Activated T-helper 9 cell treated with anti-CD3 and anti-CD28 coated beads, Interleukin-2, amount 50 U/mL, for 16 hours (primary cell): ENCODE measurements around the gene SPTA1.

Experiments
- DNase-seq: peaks from one replicate; pipeline ENCODE4 v3.0.0-alpha.2; 2020; ENCODE audit warnings: low read depth

Gene SPTA1

GRCh38 chr1:158685085-158685484 is 1.4 kb downstream of the SPTA1 start:
- no peak for DNase-seq

DNA sequence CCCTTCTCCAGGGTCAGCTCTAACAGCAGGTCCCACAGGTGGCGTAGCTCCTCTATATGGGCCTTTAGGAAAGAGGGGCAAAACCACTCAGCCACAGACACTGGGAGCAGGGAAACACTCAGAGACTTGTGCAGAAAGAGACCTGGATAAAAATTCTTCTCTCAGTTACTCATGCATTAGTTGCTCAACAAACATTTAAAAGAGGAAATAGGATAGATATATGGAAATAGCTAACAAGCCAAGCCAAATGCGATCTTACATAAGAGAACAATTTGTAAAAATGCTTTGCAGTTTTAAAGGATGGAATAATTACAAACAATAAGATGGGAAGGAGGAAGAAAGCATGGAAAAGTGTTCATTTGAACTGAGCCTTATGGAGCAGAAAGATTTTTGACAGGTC is 4.9 kb downstream of the SPTA1 start:
- DNase-seq, result no peak

DNA sequence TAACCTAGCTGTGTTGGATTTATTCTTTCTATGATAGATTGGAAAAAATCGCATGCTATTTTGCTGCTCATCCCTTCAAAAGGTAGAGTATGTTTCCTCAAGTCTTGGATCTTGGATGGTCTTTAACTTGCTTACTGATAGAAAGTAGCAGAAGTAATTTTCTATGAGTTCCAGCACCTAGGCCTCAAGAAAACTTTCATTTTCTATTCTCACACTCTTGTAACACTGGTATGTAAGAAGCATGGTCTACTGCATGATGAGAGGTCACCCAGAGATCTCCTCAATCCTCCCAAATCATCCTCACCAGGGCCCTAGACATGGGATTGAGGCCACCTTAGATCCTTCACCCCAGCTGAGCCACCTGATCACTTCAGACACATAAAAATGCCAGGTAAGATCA is 7.2 kb downstream of the SPTA1 start:
- no peak for DNase-seq

DNA sequence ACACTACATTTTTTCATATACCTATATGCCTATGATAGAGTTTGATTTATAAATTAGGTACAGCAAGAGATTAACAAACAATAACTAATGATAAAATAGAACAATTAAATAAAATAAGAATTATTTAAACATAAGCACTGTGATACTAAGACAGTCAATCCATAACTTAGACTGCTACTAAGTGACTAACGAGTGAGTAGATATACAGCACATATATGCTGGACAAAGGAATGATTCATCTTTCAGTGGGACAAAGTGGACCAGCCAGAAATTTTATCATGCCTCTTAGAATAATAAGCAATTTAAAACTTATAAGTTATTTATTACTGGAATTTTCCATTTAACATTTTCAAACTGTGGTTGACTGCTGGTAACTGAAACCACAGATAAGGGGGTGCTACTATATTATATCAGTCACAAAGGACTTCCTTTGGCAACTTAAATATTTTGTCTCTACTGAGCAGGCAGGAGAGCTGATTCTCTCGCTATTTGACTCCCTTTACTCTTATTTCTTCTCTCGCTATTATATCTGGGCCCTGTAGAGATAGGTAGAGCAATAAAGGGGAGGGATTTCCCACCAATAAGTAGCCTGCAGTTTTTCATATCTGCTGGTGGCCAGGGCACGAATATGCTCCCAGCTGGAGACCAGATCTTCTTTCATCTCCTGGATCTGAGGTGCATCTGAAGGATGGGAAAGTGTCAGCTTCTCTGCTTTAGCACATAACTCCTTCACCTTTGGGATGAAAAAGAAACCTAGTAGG is 10.8 kb downstream of the SPTA1 start:
- no peak for DNase-seq

DNA sequence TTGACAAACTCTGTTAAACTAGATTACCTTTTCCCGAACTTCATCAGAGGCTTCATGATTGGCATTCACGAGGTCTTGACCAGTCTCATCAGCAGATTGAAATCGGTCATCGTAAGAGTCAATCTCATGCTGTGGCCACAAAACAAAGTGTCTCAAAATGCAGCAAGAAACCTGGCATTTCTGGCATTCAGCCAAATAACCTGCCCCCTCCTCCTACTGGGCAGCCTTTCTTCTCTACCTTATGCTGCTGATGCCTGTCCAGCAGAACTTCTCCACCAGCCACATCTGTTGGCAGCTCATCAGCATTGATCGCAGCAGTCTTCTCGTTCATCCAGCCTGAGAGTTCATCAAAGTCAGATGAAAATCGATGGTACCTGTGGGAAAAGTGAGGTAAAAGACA is 12.2 kb downstream of the SPTA1 start:
- DNase-seq, result no peak

- no peak for DNase-seq
Observed at GRCh38 chr1:158666037-158666436, 20.5 kb downstream of the SPTA1 start.

DNA sequence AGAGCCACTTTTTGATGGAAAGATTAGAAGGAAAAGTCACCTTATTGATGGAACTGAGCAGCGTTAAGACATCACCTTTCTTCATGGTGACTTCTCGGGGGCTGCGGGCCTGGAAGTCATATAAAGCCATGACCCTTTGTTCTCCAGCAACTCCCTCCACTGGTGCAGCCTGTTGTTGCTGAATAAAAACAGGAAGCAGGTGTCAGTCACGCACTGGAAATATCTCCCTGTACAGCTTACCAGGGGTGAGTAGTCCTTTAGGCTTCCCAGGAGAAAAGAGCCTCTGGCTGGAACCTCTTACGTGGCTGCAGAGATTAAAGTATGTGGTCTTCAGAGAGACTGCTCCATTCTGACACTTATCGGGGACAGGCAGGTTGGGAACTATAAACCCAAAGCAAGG is 31.9 kb downstream of the SPTA1 start:
- DNase-seq, result no peak

DNA sequence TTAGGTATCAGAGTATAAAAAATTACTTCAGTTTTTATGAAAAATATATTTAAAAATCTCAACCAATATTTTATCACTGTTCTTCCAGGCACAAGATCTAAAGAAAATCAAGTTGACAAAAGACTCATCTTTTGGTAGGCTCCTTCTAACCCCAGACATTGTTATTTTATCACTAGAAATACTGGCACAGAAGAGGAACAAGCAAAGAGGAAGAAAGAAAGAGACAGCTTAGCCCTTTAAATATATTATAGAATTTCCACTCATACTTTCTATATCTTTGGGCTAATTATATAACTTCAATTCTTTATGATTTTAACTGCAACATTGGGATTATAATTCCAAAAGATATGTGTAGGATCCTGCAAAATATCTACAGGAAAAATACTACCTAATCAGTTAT is 32.4 kb downstream of the SPTA1 start:
- no peak for DNase-seq

DNA sequence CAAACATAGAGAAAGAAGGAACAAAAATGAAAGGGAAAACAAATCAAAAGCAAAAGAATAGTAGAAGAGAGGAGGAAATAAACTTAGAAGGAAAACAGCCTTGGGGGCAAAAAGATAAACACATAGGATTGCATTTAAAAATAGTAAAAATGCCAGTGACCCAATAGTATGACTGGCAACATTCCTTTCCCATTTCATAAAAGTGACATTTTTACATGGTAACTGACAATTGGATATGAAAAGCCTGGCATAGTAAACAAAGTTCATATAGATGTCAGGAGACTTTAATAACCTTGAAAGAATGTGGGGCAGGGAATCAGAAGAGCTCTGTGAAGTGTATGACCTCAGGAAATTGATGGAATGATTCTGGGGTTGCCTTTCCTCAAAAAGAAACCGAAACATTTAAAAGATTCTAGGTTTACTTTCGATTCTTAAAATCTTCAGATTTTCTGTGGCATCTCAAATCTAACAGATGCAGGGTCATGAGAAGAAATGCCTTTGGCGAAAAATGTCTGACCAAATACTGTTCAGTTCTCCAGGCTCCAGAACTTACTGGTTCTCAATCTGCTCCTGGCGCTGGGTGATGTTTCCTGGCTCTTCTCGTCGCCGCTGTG is 33.7 kb downstream of the SPTA1 start:
- no peak for DNase-seq

- DNase-seq, result no peak
Observed at GRCh38 chr1:158649052-158649451, 37.5 kb downstream of the SPTA1 start.

GRCh38 chr1:158646465-158646864 is 40.0 kb downstream of the SPTA1 start:
- no peak for DNase-seq

GRCh38 chr1:158644449-158644848 is 42.1 kb downstream of the SPTA1 start:
- DNase-seq, result no peak

DNA sequence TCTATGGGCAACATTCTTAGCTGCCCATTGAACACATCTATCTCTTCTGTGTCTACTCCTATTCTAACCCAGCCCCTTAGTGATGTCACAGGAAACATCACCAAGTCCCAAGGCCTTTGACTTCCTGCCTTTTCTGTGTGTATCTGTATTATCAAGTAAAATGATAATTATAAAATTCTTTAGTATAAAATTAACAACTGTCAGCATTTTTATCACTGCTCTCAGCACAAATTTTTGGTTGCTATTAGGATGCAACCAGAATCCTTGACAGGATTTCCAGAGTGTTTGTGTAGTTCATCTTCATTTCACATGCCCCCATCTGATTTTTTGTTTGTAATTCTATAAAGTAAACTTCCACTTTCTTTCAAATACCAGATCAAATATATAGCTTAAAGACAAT is 47.6 kb downstream of the SPTA1 start:
- DNase-seq, result no peak

GRCh38 chr1:158638146-158638545 is 48.4 kb downstream of the SPTA1 start:
- DNase-seq, result no peak

- DNase-seq, result no peak
Observed at GRCh38 chr1:158613764-158614163, 72.8 kb downstream of the SPTA1 start.

DNA sequence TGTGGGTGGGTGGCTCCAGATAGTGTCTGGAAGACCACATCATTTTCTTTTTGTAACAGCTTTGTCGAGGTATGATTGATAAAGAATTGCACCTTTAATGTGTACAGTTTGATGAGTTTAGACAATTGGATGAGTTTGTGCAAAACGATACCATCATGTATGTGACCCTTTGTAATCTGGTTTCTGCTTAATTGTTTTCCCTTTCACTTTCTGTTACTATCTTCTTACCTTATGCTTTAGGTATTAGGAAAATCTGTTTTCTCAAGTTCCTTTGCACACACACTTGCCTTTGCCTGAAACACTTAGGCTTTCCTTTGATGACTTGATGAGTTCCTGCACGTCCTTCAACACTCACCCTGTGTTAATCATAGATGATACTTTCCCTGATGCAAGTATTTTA is 74.6 kb downstream of the SPTA1 start:
- no peak for DNase-seq

DNA sequence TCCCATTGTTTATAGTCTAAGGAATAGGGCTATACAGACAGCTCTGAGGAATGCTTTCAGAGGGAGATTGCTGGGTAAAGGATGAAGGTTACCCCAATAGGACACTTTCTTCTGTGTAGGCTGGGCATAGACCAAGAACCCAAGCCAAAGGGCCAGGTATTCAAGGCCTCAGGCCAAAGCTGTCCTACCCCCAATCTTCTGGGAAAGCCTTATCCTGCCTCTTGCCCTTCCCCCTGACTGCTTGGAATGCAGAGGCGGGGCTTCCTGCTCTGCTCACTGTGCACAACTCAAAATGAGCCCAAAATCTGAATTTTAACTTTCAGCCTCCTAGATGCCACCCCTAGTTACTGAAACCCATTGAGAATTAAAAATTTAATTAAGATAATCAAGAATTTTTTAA is 79.2 kb downstream of the SPTA1 start:
- no peak for DNase-seq

DNA sequence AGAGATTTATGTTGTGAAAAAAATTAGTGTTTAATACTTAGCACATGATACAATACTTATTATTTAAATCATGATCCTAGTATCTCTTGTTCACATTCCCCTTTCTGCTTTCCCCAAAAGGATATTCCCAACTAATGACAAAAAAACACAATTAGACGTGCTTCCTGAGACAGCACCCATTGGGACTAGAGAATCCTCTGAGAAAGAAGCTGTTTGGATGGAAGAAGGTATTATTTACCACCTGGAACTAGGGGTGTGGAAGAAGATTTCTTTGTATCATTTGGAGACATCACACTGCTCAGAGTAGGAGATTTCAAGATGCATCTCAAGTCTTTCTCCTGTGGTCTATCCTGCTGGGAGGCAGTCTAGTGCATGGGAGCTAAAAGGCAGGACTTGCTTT is 81.5 kb downstream of the SPTA1 start, which contains the start of gene OR10Z1:
TSS of gene OR10Z1 (plus strand) at position 301 of the 400 bp plus-strand sequence. CDS start 1,171 bp downstream, outside the sequence.
- DNase-seq, result no peak

GRCh38 chr1:158600735-158601134 is 85.8 kb downstream of the SPTA1 start:
- no peak for DNase-seq

DNA sequence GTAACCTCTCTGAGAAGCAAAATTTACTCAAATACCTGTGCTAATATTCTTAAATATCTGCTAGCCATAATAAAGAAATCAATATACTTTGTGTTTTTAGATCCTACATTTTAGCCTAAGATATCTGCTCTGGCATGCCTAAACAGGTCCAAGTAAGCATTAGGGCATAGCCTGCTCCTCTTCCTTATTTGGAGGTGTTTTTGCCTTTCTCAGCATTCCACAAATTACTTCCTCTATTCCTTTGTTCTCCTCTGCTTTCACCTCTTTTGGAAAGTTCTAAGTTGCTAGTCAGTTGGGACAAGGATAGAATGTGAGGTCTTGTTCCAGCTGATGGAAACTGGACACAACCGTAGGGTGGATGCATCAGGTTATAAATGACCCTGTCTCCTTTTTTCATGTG is 99.6 kb downstream of the SPTA1 start:
- no peak for DNase-seq

DNA sequence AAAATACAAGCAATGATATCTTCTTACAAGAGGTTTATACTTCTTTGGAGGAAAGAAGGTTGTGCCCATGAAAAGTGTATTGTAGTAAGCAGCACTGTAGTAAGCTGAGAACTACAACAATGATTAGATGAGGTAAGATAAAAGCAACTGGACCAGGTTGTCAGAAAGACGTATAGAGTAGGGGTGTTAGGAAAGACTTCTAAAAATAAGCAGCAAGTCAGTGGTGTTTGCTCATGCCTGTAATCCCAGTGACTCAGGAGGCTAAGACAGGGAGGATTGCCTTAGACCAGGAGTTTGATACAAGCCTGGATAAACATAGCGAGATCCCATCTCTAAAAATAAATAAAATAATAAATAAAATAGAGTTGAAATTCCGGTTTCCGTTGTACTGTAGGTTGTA is 102.6 kb downstream of the SPTA1 start:
- DNase-seq, result no peak

- no peak for DNase-seq
Observed at GRCh38 chr1:158579733-158580132, 106.8 kb downstream of the SPTA1 start, which contains the start of gene OR10X1. OR10X1 (minus strand) TSS chr1:158579899; CDS start chr1:158579899, 0 bp downstream.

DNA sequence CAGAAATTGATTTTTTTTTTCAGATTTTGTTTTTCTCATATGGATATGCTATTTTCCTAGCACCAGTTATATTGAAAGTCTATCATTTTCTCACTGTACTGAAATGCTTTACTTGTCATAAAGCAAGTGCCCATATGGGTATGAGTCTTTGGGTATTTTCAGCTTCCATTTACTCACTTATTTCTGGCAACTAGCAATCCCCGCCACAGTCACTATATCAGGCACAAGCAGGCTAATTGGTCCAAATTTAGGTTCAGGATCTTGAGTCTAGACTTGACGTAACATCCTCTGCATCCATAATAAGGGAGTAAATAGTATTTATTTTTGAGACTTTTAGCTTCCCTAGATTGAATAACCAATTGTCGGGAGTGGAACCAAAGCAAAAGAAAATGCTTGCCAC is 109.0 kb downstream of the SPTA1 start:
- DNase-seq, result no peak

DNA sequence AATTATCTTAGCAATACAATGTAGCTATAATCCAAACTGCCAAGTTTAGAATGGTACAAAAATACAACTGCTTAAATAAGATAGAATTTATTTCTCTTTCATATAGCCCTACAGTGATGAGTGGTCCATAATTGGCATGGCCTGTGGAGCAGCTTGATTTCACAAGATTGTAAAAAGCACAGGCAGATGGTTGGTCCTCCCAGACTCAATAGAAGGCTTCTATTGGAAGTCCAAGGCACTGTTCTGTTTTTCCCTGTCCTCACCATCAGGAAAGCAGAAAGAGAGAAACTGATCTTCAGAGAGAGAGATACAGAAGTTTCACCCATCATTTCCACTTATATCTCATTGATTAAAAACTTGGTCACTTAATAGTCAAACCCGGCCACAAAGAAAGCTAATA is 114.3 kb downstream of the SPTA1 start:
- no peak for DNase-seq
